IPS-11a (cell line): ENCODE results near the gene IQSEC1.

Source experiments
- H3K4me3 ChIP-seq: one replicate; pipeline ENCODE4 v1.5.1; 2013; ENCODE audit warnings: low read depth, low read length, control low read depth

IQSEC1 gene

DNA sequence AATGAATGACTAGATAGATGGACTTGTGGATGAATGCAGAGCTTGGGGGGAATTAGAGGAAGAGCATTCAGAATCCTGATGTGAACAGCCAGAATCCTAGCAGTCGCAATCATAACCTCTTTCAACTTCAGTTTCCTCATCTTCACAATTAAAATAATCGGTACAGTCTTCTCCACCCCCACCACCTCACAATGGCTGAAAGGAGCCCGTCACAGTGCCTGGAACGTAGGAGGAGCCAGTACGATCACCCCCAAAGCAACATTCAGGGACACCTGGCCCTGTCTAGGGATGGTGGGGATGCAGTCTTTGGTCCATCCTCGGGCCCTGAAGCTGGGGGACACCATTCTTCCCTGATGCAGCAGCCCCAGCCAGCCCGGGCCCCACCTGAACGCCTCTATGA, 151.5 kb downstream of the IQSEC1 start:
- no peak overlapping the region for H3K4me3 ChIP-seq

DNA sequence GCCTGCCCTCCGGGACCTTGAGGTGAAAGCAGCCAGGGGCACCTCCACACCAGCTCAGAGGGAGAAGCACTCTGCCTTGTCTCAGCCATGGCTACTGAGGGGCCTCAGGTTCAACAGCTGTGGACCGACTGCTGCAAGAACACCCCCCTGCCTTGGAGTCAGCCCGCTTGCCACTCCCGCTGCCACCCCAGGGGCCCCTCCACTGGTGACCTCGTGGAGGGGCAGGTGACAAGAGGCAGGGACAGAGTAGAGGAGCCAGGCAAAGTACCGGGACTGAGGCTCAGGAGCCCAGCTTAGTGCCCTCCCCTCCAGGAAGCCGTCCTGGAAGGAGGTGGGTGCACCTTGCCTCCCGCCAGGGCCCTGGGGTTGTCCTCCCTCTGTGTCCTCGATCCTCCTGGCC, 152.3 kb downstream of the IQSEC1 start:
- no peak overlapping the region for H3K4me3 ChIP-seq

DNA sequence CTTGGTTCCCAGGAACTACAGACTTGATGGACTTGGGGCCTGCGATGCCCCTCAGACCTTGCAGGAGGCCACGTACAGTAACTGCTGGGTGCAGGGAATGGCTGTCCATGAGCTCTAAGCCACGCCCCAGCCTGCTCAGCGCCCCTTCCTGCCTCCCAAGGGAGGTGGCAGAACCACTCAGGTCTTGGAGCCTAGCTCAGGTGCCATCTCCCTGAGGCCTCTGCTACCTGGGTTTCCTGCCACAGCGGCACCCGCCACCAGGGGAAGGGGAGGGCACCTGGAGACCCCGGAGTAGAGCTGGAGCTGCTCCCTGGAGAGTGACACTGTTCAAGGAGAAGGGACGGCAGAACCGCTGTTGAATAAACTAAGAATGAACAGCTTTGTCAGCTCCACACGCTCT, 154.0 kb downstream of the IQSEC1 start:
- no peak overlapping the region for H3K4me3 ChIP-seq

DNA sequence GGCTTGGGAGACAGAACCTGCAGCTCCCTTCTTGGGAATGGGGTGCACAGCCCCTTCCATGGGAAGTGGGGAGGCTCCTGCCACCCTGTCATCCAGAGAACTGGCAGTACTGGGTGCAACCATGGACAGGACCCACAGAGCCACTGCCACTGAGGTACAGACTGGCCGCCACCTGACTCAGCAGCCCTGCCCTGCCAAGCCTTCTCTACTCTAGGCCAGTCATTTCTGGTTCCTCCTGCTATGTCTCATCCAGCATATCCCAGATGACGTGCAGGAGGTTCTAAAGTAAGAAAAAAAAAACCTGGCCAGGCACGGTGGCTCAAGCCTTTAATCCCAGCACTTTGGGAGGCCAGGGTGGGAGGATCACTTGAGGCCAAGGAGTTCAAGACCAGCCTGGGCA, 155.0 kb downstream of the IQSEC1 start:
- no peak overlapping the region for H3K4me3 ChIP-seq

DNA sequence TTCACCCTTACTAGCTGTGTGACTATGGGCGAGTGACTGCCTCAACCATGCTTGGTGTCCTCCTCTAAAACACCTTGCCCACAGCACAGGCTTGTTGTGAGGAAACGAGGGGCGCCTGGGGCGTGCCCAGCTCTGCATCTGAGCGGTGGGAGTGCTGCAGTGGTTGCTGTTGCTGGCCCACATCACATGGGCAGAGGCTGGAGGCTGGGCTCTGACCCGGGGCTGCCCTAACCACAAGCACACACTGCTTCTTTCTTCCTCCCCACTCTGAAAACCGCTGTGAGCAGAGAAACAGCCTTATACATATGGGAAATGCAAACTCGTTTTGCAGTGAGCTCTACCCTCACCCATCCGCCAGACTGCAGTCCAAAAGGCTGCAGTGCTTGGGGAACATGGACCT, 157.1 kb downstream of the IQSEC1 start:
- H3K4me3 ChIP-seq = no peak overlapping the region

DNA sequence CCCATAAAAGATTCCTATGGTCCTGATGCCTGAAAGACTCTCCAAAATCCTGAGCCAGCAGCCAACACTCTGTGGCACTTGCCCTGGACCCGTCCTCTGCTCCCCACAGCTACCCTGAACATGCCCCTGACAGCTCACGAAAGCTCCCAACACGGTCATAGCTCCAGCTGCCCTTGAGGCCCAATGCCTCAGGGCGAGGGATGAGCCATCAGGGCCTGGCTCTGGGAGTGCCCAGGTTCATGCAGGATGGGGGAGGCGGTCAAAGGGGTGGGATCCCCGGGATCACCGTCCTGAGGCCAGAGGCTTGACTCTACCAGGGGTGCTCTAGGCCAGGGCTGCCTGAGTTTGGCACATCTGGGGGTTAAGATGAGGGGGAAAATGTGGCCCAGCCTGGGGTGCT, 159.1 kb downstream of the IQSEC1 start:
- H3K4me3 ChIP-seq = no peak overlapping the region

DNA sequence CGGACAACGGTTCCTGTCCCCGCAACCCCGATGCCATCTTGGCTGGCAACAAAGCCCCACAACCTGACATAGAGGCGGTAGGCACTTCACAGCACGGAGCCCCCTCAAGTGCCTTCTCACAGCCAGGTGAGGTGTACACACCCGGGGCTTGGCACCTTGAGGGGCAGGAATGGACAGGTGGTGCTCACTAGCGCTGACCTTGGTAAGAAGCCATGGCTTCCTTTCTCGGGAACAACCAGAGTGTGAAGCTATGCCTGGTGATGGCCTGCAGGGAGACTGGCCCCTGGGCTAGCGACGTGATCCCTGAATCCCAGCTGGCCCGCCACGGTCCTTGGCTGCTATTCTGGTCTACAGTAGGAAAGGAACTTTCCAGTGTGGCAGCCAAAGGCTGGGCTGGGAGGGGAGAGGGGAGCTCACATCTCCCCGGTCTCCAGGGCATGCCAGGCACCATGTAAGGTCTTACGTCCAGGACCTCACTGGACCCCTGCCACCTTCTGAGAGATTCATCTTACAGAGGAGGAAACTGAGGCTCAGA, 161.3 kb downstream of the IQSEC1 start:
- no peak overlapping the region for H3K4me3 ChIP-seq

DNA sequence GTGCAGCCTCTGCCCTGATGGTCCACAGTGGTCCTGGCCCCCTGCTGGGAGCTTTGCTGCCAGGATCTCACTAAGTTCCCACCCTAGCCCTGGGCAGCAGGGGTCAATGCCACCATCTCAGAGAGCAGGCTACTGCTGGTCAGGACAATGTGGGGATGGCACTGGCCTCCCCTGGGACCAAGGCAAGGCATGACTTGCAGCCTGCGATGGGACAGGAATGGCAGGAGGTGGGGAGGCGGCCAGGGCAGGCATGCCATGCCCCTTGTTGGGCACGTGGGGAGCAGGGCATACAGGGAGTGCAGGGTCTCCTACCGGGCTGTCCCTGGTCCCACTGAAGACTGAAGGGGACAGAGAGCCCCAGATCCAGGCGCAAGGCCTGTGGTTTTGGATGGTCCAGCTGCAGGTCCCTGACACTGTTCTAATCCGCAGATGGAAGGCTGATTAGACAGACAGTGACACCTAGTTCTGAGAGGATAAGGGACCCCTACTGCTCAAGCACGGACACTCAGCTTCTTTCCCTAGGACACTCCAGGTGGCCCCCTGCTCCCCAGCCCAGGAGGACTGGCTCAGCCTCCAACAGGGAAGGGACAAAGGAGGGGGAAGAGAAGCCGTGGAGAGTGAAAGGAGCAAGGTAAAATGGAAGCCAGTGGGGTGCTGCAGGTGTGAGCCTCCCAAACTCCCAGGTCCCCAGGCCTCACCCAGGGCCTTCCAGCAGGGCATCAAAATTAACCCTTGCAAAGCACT, 162.7 kb downstream of the IQSEC1 start:
- H3K4me3 ChIP-seq = no peak overlapping the region

DNA sequence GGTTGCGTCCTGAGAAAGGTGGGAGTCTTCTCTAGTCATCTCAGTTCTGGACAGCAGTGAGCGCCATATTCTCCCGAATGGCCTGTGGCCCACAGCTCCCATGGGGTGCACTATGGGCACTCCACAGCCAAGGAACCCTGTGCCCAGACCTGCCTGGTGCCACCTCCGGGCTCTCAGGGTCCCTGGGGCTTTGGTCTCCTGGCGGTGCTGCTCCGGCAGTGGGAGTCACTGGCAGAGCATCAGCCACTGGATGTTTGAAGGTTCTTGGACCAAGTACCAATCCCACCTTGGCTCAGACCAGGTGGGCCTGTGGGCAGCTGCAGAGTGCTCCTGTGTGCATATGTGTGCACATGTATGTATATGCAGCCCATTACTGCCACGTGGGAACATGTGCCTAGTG, 163.5 kb downstream of the IQSEC1 start:
- no peak overlapping the region for H3K4me3 ChIP-seq

DNA sequence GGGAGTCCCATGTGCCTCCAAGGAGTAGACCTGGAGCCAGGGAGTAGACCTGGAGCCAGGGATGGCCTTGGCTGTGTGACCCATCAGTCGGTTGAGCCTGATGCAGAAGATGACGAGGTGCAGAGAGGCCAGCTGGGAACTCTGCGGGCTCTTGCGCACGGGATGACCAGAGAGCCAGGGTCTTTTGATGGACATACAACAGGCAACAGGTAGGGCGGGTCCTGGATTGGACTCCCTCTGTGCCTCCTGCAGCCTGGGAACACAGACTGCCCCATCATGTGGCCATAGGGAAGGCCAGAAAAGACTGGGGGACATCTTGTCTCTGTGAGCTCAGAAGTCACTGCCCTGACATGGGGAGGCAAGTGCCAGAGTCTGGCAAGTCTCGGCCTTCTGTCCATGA, 164.4 kb downstream of the IQSEC1 start:
- no peak overlapping the region for H3K4me3 ChIP-seq

DNA sequence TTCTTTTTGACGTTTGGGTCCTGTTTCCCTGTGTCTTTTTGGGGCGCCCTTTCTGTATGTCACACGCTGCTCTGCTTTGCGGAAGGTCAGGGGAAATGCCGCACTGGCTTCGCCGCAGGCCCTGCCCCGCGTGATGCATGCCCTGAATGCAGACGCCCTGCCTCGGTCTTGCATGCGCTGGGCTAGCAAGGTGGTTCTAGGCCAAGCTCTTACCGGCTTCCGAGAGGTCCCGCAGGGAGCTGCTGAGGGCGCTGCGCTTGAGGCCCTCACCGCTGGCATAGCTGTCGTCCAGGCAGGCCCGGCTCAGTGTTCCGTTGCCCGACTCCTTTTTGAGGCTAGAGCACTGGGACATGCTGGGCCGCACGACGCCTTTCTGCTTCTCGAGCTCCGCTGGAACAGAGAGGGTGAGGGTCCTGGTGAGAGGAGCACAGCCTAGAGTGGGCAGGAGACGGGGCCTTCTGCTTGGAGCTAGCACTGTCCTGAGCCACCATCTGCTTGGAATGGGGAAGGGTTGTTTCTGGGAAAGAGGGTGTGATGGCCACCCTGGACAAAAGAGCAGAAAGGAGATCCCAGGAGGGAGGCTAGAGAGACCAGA, 165.0 kb downstream of the IQSEC1 start:
- no peak overlapping the region for H3K4me3 ChIP-seq

DNA sequence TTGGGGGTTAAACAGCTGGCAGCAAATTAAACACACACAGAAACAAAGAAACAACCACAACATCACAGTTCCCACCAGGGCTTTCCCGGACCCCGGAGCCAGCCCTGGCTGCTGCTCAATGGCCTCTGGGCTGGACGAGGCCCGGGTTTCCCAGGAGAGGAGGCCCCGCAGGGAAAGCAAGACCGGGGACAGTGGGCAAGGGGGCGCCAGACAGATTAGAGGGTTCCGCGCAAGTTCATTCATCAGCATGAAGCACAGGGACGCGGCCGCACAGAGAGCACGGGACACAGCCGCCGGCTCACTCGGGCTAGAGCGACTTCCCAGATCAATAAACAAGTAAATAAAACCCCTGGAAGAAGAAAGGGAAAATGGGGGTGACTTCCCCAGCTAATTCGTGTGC, 165.5 kb downstream of the IQSEC1 start:
- no peak overlapping the region for H3K4me3 ChIP-seq

DNA sequence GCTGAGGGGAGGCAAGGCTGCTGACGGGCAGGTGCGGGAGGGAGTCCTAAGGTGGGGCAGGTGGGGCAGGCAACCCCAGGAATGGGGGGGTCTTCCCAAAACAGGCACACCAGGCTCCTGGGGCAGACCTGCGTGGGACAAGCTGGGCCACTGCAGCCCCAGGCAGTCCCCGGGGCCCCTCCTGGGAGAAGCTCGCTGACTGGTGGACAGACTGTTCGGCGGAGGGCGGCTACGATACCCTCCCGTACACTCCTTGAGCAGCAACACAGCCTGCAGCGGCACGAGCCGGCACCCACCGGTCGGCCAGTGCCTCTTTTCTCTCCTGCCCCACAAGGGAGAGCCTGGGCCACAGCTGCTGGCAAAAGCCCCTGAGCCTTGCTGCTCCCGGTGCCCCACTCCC, 165.9 kb downstream of the IQSEC1 start:
- no peak overlapping the region for H3K4me3 ChIP-seq

DNA sequence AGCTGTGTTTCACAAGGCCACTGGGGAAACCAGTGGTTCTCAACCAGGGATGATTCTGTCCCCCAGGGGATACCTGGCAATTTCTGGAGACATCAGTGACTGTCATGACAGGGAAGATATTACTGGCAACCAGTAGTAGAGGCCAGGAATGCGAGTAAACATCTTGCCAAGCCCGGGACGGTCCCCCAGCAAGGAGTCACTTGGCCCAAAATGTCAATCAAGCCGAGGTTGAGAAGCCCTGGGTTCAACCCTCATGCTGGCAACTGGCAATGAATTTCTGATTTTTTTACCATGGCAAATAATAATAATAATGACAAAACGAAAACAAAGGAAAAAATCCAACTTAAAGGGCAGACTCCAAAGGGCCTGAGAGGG, 166.3 kb downstream of the IQSEC1 start:
- no peak overlapping the region for H3K4me3 ChIP-seq

DNA sequence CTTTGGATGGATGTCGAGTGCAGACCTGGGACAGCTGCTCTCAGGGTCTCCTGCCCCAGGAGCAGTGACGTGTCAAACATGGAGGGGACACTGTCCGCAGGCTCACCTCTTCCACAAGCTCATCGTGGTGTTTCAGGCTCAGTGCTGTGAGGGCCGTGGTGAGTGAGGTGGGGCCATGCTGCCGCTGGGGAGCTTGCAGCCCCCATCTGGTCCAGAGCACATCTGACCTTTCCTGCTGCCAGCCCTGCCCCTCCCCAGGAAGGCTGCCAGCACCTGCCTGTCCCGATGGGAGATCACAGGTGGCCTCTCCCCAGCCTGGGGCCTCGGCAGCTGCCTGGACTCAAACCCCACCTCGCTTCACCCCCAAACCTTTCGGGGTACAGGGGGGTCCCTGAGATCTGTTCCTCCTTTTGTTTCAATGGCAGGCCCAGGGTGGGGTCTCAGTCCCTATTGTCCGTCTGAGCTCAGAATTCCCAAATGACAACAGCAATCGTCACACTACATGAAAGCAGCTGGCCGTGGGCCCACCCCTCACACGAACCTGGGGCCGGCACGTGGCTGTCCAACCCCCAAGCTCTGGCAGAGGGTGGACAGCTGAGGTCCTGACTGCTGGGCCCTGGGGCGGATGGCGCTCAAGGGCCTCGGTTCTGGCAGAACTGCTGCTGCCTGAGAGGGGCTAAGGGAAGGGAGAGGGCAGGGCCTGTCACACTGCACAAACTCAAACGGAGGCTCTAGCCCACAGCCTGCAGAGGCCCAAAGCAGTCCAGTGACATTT, 166.9 kb downstream of the IQSEC1 start:
- no peak overlapping the region for H3K4me3 ChIP-seq

DNA sequence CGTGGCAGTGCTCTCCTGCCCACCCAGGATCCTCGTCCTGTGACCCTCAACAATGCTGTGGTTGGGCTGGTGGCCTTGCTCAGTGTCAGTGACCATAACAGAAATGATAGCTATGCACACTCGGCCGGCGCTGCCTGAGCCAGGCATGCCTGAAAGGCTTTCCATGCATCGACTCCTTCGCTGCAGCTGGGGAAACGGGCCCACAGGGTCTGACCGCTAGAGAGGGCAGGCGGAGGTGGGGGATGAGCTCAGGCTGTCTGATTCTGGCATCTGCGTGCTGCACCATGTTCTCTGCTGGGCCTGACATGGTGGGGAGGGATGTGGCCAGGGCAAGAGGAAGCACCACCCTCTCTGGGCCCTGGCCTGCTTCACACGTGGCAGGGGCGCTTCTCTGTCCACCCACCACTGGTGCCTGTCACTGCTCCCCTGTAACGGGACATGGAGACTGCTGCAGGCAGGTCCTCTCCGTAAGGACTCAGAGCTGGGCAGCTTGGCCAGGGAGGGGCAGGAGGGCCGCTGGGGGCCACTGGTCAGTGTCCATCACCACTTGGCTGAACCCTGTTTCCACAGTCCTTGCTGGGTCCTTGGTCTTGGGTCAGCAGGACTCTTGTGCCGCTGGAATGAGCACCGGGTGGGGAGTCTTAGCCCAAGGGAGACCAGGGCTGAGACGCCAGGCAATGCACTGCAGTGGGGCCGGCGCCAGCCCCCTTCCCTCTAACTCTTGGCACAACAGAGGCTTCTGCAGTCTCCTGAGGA, 167.7 kb downstream of the IQSEC1 start:
- no peak overlapping the region for H3K4me3 ChIP-seq

DNA sequence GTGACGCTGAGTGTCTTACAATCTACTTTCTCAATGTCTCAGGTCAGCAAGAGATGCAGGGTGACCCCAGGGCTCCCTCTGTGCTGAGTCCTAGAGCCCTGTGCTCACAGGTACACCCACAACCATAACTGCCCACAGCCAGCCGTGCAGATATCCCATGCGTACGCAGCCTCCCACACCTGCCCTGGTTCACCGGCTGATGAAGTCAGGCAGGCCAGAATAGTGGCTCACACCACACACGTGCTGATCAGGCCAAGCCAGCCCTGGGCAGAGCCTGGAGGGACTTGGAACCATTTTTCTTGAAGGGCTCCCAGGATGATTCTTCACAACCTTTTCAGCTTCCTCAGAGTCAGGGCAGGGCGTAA, 168.3 kb downstream of the IQSEC1 start:
- H3K4me3 ChIP-seq = no peak overlapping the region

DNA sequence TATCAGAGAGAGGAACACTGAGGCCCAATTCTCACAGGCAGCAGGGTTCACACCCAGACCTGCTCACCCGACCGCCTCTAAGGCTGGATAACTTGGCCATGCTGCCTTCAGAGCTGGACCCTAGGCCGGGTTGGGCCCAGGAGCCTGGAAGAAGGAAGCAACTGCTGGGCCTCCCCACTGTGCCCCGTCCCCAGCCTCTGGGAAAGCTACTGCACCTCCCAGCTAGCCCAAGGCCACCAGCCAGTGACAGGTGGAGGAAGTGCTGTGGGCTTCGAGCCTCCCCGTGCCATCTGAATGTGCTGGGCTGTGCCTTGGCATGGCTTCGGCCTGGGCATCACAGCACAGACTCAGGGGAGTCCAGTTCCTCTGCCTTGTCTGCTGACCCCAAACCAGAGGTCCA, 169.3 kb downstream of the IQSEC1 start:
- no peak overlapping the region for H3K4me3 ChIP-seq

DNA sequence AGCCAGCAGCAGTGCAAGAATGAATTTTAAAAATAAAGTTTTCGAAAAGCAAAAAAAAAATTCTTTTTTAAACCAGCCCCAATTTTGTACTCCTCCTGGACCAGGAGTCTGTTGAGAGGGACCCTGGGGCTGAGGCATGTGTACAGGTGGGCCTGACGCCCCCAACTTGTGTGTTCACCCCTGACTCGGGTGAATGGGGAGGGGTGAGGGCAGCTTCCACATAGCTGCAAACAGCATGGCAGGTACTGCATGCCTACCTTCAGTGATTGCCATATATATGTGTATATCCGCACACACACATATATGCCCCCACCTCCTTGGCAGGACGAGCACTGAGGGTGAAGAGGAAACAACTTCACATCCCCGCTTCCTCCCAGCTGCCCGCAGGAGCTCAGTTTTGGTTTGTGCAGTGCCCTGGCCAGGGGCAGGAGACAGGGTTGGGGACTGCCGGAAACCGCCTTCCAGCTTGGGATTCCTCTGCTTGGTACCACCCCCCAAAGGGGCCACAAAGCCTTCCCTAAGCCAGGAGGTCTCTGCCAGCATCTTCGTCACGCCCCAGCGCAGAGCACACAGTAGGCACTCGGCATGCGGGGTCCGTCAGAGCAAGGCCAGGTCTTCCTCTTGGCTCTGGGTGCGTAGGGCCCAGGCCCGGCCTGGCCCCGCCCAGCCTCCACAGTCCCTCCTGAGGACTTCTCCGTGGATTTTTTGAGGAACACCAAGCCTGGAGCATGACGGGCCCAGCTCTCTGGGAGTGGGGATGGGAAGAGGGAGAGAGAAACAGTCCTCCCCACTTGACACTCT, 170.0 kb downstream of the IQSEC1 start:
- no peak overlapping the region for H3K4me3 ChIP-seq

DNA sequence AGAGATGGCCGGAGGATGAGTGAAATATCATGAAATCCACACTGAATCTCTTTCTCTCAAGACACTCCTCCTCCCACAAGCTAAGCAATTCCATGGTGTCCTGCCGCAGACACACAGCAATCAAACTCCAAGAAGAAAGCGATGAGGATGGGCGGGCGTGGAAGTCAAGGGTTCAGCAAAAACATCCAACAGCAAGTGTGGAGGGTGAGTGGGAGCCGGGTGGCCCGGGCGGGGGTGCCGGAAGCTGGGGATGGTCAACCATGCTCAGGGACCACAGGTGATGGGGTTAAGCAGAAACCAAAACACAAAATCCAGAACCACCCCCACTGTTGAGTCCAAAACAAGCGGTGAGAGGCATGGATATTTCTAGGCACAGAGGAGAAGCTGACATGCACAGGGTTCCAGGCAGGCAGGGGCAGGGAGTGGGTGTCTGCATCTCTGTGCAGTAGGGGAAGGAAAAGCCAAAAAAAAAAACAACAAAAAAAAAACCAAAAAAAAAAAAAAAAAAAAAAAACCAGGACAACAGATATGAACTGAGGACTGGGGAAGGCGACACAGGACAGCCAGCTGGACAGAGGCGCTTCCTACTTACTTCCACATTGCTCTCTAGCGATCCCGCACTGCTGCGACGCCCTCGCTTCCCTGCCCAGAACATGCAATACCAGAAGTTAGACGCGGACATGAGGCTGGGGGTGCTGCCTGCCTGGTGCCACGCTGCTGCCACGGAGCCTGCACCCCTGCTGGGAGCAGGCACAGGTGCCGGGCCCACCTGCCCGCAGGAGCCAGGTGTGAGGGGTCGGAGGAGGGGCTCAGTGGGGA, 170.8 kb downstream of the IQSEC1 start:
- H3K4me3 ChIP-seq = no peak overlapping the region
